Gastrocnemius medialis (tissue), 4 donors: Measurements from ENCODE around the gene ABHD15. TPM values are rescaled to one million over a fixed set of nuclear protein-coding genes. Genes with fewer than 3 reads are reported as not detected.

Experiments used
- ATAC-seq, 2 donors: fragments of 150-250 bp; one replicate each; pipeline ENCODE4 v1.9.1; 2016
- DNase-seq, 2 donors: peaks; one replicate each; pipeline ENCODE4 v3.0.0-alpha.2; 2019
- H3K27ac ChIP-seq, 4 donors: fragments of 200-600 bp; sonication (generic); 1 replicate in 1 of 4; 2 replicates in 3 of 4; pipeline ENCODE4 v1.5.1; 2016 to 2018; ENCODE audit warnings: mild to moderate bottlenecking in 2 of 4, moderate library complexity in 1 of 4
- H3K27me3 ChIP-seq, 3 donors: fragments of 200-600 bp; sonication (generic) in 2 of 3; 1 replicate in 1 of 3; 2 replicates in 2 of 3; pipeline versions ENCODE4 v1.5.1 to v1.6.0; 2016 to 2019; ENCODE audit warnings: mild to moderate bottlenecking in 1 of 3, moderate library complexity in 1 of 3
- H3K36me3 ChIP-seq, 2 donors: fragments of 200-600 bp; sonication (generic) in 1 of 2; one replicate each; pipeline ENCODE4 v1.5.1; 2017 to 2018
- H3K4me1 ChIP-seq, 2 donors: fragments of 200-600 bp; sonication (generic) in 1 of 2; one replicate each; pipeline ENCODE4 v1.5.1; 2016 to 2017; ENCODE audit warnings: mild to moderate bottlenecking in 2 of 2
- H3K4me3 ChIP-seq, 4 donors: fragments of 200-600 bp; sonication (generic) in 3 of 4; 1 replicate in 1 of 4; 2 replicates in 3 of 4; pipeline ENCODE4 v1.5.1; 2016 to 2019; ENCODE audit warnings: mild to moderate bottlenecking in 2 of 4
- H3K9me3 ChIP-seq, 3 donors: fragments of 200-600 bp; sonication (generic) in 2 of 3; 1 replicate in 1 of 3; 2 replicates in 2 of 3; pipeline ENCODE4 v1.5.1; 2016 to 2019
- CTCF ChIP-seq, 5 experiments: fragments of 450-650 bp in 3 of 5; fragments of 200-600 bp in 2 of 5; sonication (generic) in 2 of 5; IDR thresholded peaks in 4 of 5; conservative IDR thresholded peaks in 1 of 5; 1 replicate in 4 of 5; 2 replicates in 1 of 5; pipeline ENCODE4 v1.5.1; 2016 to 2019; ENCODE audit warnings: antibody characterized with exemption in 5 of 5, mild to moderate bottlenecking in 3 of 5, moderate library complexity in 3 of 5
- POLR2A ChIP-seq, 2 donors: fragments of 450-650 bp; IDR thresholded peaks; one replicate each; pipeline ENCODE4 v1.6.1; 2017; ENCODE audit warnings: antibody characterized with exemption in 2 of 2, mild to moderate bottlenecking in 2 of 2, moderate library complexity in 2 of 2
- in situ Hi-C, 4 donors: fragments of 200-750 bp; cut with MboI; loops; one replicate each; pipeline versions ENCODE4 v1.15.0 to v1.8.0; 2017; ENCODE audit warnings: low sequenced_read_pairs in 4 of 4
- intact Hi-C: fragments of 100-400 bp; cut with DNase I; formaldehyde crosslinking; loops from one replicate; pipeline ENCODE4 v1.15.1; 2023; ENCODE audit warnings: low total_unique reads
- total RNA-seq, 4 donors: library from RNA; depleted of rRNA; stranded (reverse); fragments of >200 nt; gene quantifications; one replicate each; pipeline versions ENCODE4 v1.1.0 to v1.2.3, GENCODE V29; 2016

The ABHD15 gene
- total RNA-seq, 4 donors from 2014 or later = 2.6 to 5.7 (median 5.0) TPM

GRCh38 chr17:29589524-29590410, 22.9 kb upstream of the ABHD15 start, which contains the start of gene GIT1:
Gene GIT1 (minus strand): TSS chr17:29589648. CDS start chr17:29589378, 270 bp downstream.
- in situ Hi-C loops = loop anchor here in 1 of 4 donors (25.0 kb wide), 1 partner anchor 348 kb away; the partner anchor contains the start of genes EFCAB5 and SSH2
- H3K27ac ChIP-seq = peak within 1 kb of the TSS; percentile 85 to 98 (median 93)
- peak; percentile 90 to 91 for TF ChIP-seq POLR2A (IDR thresholded peaks at IDR 0.05)
- TF ChIP-seq CTCF (IDR thresholded peaks at IDR 0.05 in 4 of 5, conservative IDR thresholded peaks at IDR 0.05 in 1 of 5) = no peak
- H3K27me3 ChIP-seq = no peaks in the 10 kb centered on the region
- peak within 1 kb of the TSS; percentile 67 to 89 (median 79) for H3K4me3 ChIP-seq
- H3K36me3 ChIP-seq = no peaks in the 10 kb centered on the region
- H3K4me1 ChIP-seq = peaks cover 65 to 71% of the 10 kb centered on the region in 2 donors
- ATAC-seq (peak; percentile 61 to 62), DNase-seq (peak; percentile 75 to 85)
- intact Hi-C loops = loop anchor here (2.0 to 10.0 kb wide), 2 partner anchors 23 to 435 kb away; no protein-coding TSS in a partner anchor
- H3K9me3 ChIP-seq = no peaks in the 10 kb centered on the region

- peak in 1 of 5 experiments; percentile 15 for TF ChIP-seq CTCF (IDR thresholded peaks at IDR 0.05 in 4 of 5, conservative IDR thresholded peaks at IDR 0.05 in 1 of 5)
- TF ChIP-seq POLR2A (IDR thresholded peaks at IDR 0.05) = peak; percentile 22 to 32
- Histone ChIP-seq H3K27me3 (no peaks in the 10 kb centered on the region), H3K9me3 (no peaks in the 10 kb centered on the region), H3K4me1 (peaks cover 72 to 74% of the 10 kb centered on the region in 2 donors), H3K4me3 (peak overlapping the region; percentile 67 to 83 (median 79)), H3K36me3 (no peaks in the 10 kb centered on the region), H3K27ac (peak overlapping the region; percentile 72 to 90 (median 86))
- ATAC-seq = peak; percentile 7 to 18
- DNase-seq = no peak
- in situ Hi-C loops (loop anchor here in 1 of 4 donors (25.0 kb wide), 1 partner anchor 349 kb away; the partner anchor contains the start of genes EFCAB5 and SSH2), intact Hi-C loops (loop anchor here (10.0 kb wide), 1 partner anchor 436 kb away; no protein-coding TSS in a partner anchor)
Observed at GRCh38 chr17:29588562-29589411, 21.9 kb upstream of the ABHD15 start.

GRCh38 chr17:29588017-29588561, 21.3 kb upstream of the ABHD15 start:
- ATAC-seq (no peak), DNase-seq (no peak)
- H3K36me3 ChIP-seq = peaks cover 0 to under 1% of the 10 kb centered on the region in 2 donors
- peaks cover 76 to 78% of the 10 kb centered on the region in 2 donors for H3K4me1 ChIP-seq
- peak overlapping the region; percentile 67 to 83 (median 79) for H3K4me3 ChIP-seq
- H3K27me3 ChIP-seq = no peaks in the 10 kb centered on the region
- H3K9me3 ChIP-seq = no peaks in the 10 kb centered on the region
- in situ Hi-C loops (loop anchor here in 1 of 4 donors (25.0 kb wide), 1 partner anchor 349 kb away; the partner anchor contains the start of genes EFCAB5 and SSH2), intact Hi-C loops (loop anchor here (10.0 kb wide), 1 partner anchor 437 kb away; no protein-coding TSS in a partner anchor)
- peak overlapping the region; percentile 72 to 90 (median 86) for H3K27ac ChIP-seq
- TF ChIP-seq POLR2A (IDR thresholded peaks at IDR 0.05) = no peak
- no peak for TF ChIP-seq CTCF (IDR thresholded peaks at IDR 0.05 in 4 of 5, conservative IDR thresholded peaks at IDR 0.05 in 1 of 5)

GRCh38 chr17:29587591-29587990, 20.8 kb upstream of the ABHD15 start:
- Histone ChIP-seq H3K27ac (peak overlapping the region; percentile 72 to 90 (median 86)), H3K27me3 (no peaks in the 10 kb centered on the region), H3K9me3 (no peaks in the 10 kb centered on the region), H3K4me3 (peak overlapping the region; percentile 67 to 83 (median 79)), H3K4me1 (peaks cover 77 to 80% of the 10 kb centered on the region in 2 donors), H3K36me3 (peaks cover 0 to 5% of the 10 kb centered on the region in 2 donors)
- intact Hi-C loops = loop anchor here (10.0 kb wide), 1 partner anchor 437 kb away; no protein-coding TSS in a partner anchor
- TF ChIP-seq POLR2A (IDR thresholded peaks at IDR 0.05) (no peak), CTCF (IDR thresholded peaks at IDR 0.05 in 4 of 5, conservative IDR thresholded peaks at IDR 0.05 in 1 of 5) (no peak)
- DNase-seq = no peak
- ATAC-seq = no peak
- in situ Hi-C loops = loop anchor here in 1 of 4 donors (25.0 kb wide), 1 partner anchor 350 kb away; the partner anchor contains the start of genes EFCAB5 and SSH2
